IPS-18a (cell line): ENCODE data around the gene FYB2.

Experiments
- H3K27ac ChIP-seq: one replicate; pipeline ENCODE4 v1.5.1; 2013; ENCODE audit warnings: low read length
- H3K27me3 ChIP-seq: one replicate; pipeline ENCODE4 v1.6.1; 2013; ENCODE audit warnings: mild to moderate bottlenecking, low read length; ENCODE audit not compliant: control insufficient read depth, insufficient read depth
- H3K36me3 ChIP-seq: one replicate; pipeline ENCODE4 v1.6.1; 2013; ENCODE audit warnings: low read depth, low read length; ENCODE audit not compliant: control insufficient read depth
- H3K4me1 ChIP-seq: one replicate; pipeline ENCODE4 v1.6.1; 2013; ENCODE audit warnings: low read depth, low read length; ENCODE audit not compliant: control insufficient read depth
- H3K4me3 ChIP-seq: one replicate; pipeline ENCODE4 v1.5.1; 2013; ENCODE audit warnings: low read length
- H3K9ac ChIP-seq: one replicate; pipeline ENCODE4 v1.6.1; 2013; ENCODE audit warnings: mild to moderate bottlenecking, low read length, moderate library complexity
- H3K9me3 ChIP-seq: one replicate; pipeline ENCODE4 v1.6.1; 2013; ENCODE audit warnings: low read depth, low read length; ENCODE audit not compliant: control insufficient read depth

Gene FYB2

DNA sequence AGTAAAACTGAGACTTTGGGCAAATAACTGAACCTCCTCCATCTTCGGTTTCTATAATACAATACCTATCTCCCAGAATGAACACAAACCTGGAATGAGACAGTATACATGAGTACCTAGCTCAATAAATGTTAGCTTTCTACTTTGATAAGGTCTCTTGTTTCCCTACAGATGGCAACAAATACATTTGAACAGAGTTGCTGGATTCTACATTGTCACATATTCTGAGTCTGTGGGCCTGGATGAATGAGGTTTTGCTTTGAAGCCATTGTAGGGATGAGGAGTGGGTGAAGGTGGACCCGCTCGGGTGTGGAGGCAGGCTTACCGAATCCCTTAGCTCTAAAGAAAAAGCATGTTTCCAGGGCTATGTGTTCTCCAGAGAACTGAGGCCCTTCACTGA is 13.9 kb upstream of the FYB2 start:
- Histone ChIP-seq H3K4me1 (no peaks in the 10 kb centered on the region), H3K4me3 (no peak overlapping the region), H3K36me3 (no peaks in the 10 kb centered on the region), H3K27me3 (no peaks in the 10 kb centered on the region), H3K9me3 (no peaks in the 10 kb centered on the region), H3K9ac (no peak overlapping the region), H3K27ac (no peak overlapping the region)

DNA sequence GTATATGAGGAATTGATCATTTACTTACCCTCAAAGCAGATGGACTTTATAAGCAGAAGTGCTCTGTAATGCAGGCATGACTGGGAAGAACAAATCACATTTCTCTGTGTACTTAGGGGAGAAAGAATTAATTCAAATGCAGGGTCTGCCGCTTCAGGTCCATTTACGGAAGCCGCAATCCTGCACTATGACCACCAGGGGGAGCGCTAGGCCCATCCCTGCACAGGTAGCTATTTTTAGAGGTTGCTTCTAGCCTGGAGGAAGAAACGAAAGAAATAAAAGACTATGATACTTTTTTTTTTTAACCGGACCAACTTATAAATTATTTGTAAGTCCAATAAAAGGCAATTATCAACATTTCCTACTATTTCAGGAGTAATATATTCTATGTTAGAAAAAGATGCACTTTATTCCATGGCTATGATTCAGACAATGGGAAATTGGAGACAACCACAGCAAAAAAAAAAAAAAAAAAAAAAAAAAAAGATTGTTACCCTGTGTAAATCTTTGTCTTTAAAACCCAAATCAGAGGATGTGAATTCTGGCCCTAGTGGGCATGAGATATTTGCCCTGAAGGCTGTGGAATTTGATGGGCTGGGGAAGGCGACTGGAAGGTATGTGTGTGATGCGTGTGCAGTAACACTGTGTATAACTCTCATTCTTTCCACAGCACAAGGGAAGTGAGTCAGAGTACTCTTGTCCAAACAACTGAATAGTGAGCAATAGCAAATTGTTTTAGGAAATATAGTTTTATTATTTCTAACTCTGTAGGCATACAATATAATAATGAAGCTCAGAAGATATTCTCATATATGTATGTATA is 12.9 kb upstream of the FYB2 start:
- no peaks in the 10 kb centered on the region for H3K36me3 ChIP-seq
- H3K9ac ChIP-seq, result no peak overlapping the region
- no peak overlapping the region for H3K4me3 ChIP-seq
- no peaks in the 10 kb centered on the region for H3K27me3 ChIP-seq
- H3K4me1 ChIP-seq, result no peaks in the 10 kb centered on the region
- H3K9me3 ChIP-seq, result no peaks in the 10 kb centered on the region
- H3K27ac ChIP-seq, result no peak overlapping the region

DNA sequence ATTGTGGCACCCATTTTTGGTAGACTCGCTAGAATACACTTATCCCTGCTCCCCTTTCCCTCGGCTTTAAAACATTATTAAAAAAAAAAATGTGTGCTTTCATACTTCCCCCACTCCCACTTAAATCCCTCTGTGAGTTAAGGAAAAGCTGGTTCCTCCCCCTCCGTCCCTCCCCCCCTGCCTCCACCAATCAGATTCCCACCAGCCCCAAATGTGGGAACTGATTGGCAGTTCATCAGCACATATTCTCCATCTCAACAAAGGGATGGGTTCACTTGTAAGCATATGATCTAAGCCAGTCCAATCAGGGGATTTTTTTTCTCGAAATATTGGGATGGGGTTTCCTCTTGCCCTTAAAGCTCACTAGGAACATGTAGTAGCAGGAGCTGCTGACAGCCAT is 10.8 kb upstream of the FYB2 start:
- Histone ChIP-seq H3K9ac (no peak overlapping the region), H3K36me3 (no peaks in the 10 kb centered on the region), H3K4me1 (no peaks in the 10 kb centered on the region), H3K27ac (no peak overlapping the region), H3K4me3 (no peak overlapping the region), H3K9me3 (no peaks in the 10 kb centered on the region), H3K27me3 (no peaks in the 10 kb centered on the region)

DNA sequence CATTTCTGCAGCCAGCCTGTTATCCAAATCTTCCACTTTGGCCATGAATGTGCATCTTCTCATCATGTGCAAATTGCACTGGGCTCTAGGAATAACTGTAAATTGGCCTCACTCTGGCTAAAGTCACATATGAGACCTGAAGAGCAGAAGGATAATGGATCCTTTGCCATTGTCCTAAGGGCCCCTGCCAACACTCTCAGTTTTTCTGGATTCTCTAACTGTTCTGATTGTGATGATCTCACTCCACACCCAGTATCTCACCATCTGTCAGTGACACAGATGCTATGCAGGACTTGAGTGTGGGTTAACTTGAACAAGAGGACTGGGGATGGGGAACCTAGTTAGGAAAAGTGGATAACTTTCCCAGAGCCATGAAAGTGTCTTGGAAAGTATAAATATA is 8.5 kb upstream of the FYB2 start:
- no peak overlapping the region for H3K9ac ChIP-seq
- H3K27ac ChIP-seq, result no peak overlapping the region
- H3K4me3 ChIP-seq, result no peak overlapping the region
- no peaks in the 10 kb centered on the region for H3K9me3 ChIP-seq
- H3K27me3 ChIP-seq, result no peaks in the 10 kb centered on the region
- no peaks in the 10 kb centered on the region for H3K4me1 ChIP-seq
- H3K36me3 ChIP-seq, result no peaks in the 10 kb centered on the region

DNA sequence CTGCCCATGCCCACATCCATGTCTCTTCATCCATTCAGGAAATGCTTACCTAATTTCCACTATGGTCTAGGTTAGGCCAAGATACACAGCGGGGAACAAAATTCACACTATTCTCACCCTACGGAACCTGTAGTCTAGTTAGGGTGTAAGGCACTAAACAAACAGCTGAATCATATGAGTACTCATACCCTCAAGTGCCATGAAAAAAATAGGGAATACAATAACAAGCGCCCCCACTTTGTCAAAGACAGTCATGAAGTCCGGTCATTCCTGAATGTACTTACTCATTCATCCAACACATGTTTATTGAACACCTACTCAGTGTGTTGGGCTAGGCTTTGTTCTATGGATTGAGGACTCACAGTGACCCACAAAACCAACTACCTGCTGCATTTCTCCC is 6.2 kb upstream of the FYB2 start:
- Histone ChIP-seq H3K9ac (no peak overlapping the region), H3K9me3 (no peaks in the 10 kb centered on the region), H3K27ac (no peak overlapping the region), H3K4me1 (no peaks in the 10 kb centered on the region), H3K36me3 (no peaks in the 10 kb centered on the region), H3K4me3 (no peak overlapping the region), H3K27me3 (peaks cover 6% of the 10 kb centered on the region)

DNA sequence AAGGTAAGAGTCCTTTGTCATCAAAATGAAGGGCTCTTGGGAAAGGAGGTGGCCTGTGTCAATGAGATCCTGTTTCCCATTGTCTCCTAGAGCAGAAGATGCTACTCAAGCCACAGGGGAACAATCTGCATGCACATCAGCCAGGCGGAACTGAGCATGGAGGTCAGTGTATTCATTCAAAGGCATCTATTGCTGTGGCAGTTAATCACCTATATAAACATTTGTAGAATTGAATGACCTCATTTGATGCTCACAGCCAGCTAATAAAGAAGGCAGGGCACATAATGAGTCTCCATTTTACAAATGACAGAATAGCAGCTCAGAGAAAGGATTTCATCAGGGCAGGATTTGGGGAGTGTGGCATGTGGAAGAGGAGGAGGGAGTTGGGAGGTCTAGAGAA is 5.7 kb upstream of the FYB2 start:
- no peaks in the 10 kb centered on the region for H3K4me1 ChIP-seq
- H3K9ac ChIP-seq, result no peak overlapping the region
- no peaks in the 10 kb centered on the region for H3K9me3 ChIP-seq
- H3K27ac ChIP-seq, result no peak overlapping the region
- no peak overlapping the region for H3K4me3 ChIP-seq
- peaks cover 6% of the 10 kb centered on the region for H3K27me3 ChIP-seq
- H3K36me3 ChIP-seq, result no peaks in the 10 kb centered on the region

DNA sequence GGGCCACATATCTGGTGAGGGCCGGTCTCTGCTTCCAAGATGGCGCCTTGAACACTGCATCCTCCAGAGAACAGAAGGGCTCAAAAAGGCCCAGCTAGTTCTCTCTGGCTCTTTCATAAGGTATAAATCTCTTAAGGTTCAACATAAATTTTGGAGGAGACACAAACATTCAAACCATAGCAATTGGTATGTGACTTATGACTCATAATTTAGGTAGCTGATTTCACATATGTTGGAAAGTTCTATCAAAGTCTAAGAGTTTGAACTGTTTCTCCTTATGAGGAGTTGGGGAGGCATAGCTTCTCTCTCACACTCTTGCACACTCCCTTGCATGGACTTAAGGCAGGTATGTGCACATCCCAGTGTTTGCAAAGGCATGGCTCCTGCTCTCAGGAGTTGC is 5.1 kb upstream of the FYB2 start:
- no peaks in the 10 kb centered on the region for H3K9me3 ChIP-seq
- no peaks in the 10 kb centered on the region for H3K36me3 ChIP-seq
- no peak overlapping the region for H3K4me3 ChIP-seq
- H3K9ac ChIP-seq, result no peak overlapping the region
- H3K27ac ChIP-seq, result no peak overlapping the region
- peaks cover 6% of the 10 kb centered on the region for H3K27me3 ChIP-seq
- peaks cover 5% of the 10 kb centered on the region for H3K4me1 ChIP-seq

DNA sequence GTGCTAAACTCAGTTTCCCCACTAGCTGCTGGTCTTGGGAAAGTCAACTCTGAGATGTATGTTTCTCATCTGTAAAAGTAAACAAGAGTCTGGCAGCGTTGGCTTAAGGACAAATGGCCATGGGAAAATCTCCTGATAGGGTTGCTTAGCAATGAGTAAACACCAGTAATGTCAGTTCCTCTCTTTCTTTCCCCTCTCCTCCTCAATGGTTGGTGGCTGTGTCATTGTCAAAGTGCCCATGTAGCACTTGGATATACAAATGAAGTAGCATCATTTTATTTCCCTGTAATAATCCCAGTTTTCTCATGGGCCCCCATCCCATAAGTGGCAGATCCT is 2.2 kb upstream of the FYB2 start:
- no peaks in the 10 kb centered on the region for H3K9me3 ChIP-seq

DNA sequence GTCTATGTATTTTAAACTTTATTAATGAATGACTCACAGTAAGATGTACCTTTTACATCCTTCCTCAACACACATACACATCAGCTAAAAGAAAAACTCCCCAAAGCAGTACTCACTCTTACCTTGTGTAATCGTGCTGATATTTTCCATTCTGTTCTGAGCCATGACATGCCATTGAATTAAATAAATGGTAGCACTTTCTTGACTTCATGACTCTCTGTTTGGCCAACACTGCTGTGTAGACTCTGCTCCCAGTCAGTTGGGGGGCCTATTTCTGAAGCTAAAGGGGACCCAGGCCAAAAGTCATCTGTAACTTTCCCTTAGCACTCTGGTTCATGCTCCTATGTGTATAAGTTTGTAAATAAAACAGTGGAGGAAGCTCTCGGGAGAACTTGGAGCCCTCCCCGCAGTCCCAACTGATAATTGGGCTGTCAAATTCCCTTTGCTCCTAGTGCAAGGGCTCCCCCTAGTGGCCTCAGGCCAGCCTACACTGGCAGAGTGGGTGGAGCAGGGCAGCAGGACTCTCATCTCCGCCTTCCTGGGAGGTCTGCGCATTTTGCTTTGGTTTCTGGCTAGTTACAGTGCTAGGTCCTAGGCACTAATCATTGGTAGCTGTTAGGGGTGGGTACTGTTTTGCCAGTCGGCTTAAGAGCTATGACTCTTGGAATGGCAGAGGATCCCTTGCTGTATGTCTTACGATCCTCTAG is 1.7 kb upstream of the FYB2 start:
- H3K27ac ChIP-seq, result no peak overlapping the region
- no peaks in the 10 kb centered on the region for H3K36me3 ChIP-seq
- H3K9me3 ChIP-seq, result no peaks in the 10 kb centered on the region
- H3K4me1 ChIP-seq, result peaks cover 8% of the 10 kb centered on the region
- peaks cover 6% of the 10 kb centered on the region for H3K27me3 ChIP-seq
- no peak overlapping the region for H3K9ac ChIP-seq
- no peak overlapping the region for H3K4me3 ChIP-seq

More for the DNA sequence above, 2.2 kb upstream of the FYB2 start:
- Histone ChIP-seq H3K9ac (no peak overlapping the region), H3K36me3 (no peaks in the 10 kb centered on the region), H3K4me1 (peaks cover 8% of the 10 kb centered on the region), H3K27ac (no peak overlapping the region), H3K4me3 (no peak overlapping the region), H3K27me3 (peaks cover 6% of the 10 kb centered on the region)

DNA sequence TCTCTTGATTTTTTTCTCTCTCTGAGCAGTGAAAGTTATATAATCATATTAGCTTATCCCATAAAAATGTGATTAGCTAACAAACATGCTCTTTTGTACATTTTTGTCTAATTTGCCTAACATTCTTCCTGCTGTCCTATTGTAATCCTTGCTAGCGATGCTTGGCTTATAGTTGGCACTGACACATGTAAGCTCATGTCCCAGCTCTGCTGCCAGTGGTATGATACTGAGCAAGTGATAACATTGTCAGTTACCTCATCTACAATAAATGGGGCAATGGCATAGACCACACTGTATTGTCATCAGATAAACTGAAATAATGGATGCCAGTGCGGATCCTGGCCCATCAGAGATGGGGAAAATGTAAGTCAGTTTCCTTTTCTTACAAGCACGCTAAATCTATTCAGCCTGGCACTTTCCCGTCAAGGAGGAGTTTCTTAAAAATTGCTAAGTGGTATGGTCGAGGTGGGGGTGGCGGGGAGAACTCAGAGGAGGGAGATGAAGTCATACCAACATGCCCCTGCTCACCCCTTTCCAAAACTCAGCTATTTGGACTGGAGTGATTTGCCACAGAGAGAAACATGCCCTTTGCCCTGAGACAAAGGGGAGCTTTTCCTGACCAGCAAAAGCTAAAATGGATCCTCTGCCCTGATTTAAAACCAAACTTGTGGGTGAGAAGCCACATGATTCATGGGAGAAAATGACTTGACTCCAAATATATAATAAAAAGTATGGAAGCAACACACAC is 1.3 kb downstream of the FYB2 start:
- no peak overlapping the region for H3K9ac ChIP-seq
- H3K27ac ChIP-seq, result no peak overlapping the region
- peaks cover 6% of the 10 kb centered on the region for H3K27me3 ChIP-seq
- peaks cover 8% of the 10 kb centered on the region for H3K4me1 ChIP-seq
- no peaks in the 10 kb centered on the region for H3K9me3 ChIP-seq
- H3K36me3 ChIP-seq, result no peaks in the 10 kb centered on the region
- no peak overlapping the region for H3K4me3 ChIP-seq

DNA sequence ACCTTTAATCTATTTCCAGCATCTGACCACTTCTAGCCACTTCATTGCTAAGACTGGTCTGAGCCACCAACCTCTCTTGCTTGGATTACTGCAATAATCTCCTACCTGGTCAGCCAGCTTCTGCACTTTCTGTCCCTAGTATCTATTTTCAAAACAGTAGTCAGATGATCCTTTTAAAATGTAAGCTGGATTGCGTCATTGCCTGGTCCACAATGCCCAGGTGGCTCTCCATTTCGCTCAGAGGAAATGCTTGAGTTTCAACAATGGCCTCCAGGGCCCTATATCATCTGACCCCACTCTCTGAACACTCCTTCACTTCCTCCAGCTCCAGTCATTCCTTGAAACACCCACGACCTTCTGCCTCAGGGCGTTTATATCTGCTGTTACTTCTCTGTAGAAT is 2.3 kb downstream of the FYB2 start:
- no peak overlapping the region for H3K27ac ChIP-seq

More for the DNA sequence above, 2.3 kb downstream of the FYB2 start:
- Histone ChIP-seq H3K9ac (no peak overlapping the region), H3K36me3 (no peaks in the 10 kb centered on the region), H3K27me3 (peaks cover 1% of the 10 kb centered on the region), H3K4me3 (no peak overlapping the region), H3K9me3 (no peaks in the 10 kb centered on the region), H3K4me1 (peaks cover 8% of the 10 kb centered on the region)
